GM18861 (cell line): ENCODE results near the gene AGFG2.
"Not testable (repeated sequence)": the region's sequence is repeated elsewhere in the genome, so short reads cannot be mapped to it uniquely, and the experiment has no call there.

Experiments used
- ATAC-seq: cut with Tn5 transposase; IDR thresholded peaks from one replicate; pipeline ENCODE4 v1.9.1; 2021; ENCODE audit not compliant: unreplicated experiment

The AGFG2 gene, protein sequence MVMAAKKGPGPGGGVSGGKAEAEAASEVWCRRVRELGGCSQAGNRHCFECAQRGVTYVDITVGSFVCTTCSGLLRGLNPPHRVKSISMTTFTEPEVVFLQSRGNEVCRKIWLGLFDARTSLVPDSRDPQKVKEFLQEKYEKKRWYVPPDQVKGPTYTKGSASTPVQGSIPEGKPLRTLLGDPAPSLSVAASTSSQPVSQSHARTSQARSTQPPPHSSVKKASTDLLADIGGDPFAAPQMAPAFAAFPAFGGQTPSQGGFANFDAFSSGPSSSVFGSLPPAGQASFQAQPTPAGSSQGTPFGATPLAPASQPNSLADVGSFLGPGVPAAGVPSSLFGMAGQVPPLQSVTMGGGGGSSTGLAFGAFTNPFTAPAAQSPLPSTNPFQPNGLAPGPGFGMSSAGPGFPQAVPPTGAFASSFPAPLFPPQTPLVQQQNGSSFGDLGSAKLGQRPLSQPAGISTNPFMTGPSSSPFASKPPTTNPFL

GRCh38 chr7:100538654-100539435, at the start of gene AGFG2:
Gene AGFG2 (plus strand): TSS chr7:100539203. CDS start chr7:100539347, 144 bp downstream.
- ATAC-seq, result peak; percentile 85

GRCh38 chr7:100489824-100490223, 49.2 kb upstream of the AGFG2 start:
- no peak for ATAC-seq

GRCh38 chr7:100490483-100491191, 48.4 kb upstream of the AGFG2 start:
- ATAC-seq, result no peak

- ATAC-seq, result no peak
These were observed 47.8 kb upstream of the AGFG2 start for GRCh38 chr7:100491192-100491578.

- no peak for ATAC-seq
These were observed 46.1 kb upstream of the AGFG2 start for GRCh38 chr7:100492738-100493475.

DNA sequence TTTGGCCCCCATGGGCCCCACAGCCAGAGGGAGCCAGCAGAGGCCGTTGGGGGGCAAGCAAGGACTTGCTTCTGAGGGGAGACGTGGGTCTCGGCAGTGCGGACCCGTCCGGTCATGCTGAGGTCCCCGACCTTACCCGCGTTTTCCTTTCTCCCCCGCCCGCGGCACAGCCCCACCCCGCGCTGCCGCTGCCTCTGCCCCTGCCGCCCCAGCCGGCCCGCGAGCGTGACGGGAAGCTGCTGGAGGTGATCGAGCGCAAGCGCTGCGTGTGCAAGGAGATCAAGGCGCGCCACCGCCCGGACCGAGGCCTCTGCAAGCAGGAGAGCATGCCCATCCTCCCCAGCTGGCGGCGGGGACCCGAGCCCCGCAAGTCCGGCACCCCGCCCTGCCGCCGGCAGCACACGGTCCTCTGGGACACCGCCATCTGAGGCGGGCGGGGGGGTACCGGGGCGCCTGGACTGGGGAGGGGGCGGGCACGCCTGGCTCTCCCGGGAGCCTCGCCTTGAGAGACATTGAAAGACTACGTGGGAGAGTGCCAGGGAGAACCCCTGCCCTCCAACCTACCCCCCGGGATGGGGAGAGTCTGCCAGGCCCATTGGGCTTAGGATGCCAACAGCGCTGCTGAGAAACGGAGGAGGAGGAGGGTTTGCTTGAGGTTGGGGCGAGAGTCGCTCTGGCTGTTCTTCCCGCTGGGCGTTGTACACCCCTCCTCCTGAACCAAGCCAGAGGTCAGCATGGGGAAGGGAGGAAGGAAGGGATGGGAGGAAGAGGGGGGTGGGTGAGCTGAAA, 45.3 kb upstream of the AGFG2 start:
- no peak for ATAC-seq

GRCh38 chr7:100496509-100496908, 42.5 kb upstream of the AGFG2 start:
- no peak for ATAC-seq

GRCh38 chr7:100500743-100501142, 38.3 kb upstream of the AGFG2 start:
- ATAC-seq, result not testable (repeated sequence)

GRCh38 chr7:100504031-100504430, 35.0 kb upstream of the AGFG2 start:
- ATAC-seq, result not testable (repeated sequence)

GRCh38 chr7:100504887-100505611, 34.0 kb upstream of the AGFG2 start:
- ATAC-seq, result no peak

DNA sequence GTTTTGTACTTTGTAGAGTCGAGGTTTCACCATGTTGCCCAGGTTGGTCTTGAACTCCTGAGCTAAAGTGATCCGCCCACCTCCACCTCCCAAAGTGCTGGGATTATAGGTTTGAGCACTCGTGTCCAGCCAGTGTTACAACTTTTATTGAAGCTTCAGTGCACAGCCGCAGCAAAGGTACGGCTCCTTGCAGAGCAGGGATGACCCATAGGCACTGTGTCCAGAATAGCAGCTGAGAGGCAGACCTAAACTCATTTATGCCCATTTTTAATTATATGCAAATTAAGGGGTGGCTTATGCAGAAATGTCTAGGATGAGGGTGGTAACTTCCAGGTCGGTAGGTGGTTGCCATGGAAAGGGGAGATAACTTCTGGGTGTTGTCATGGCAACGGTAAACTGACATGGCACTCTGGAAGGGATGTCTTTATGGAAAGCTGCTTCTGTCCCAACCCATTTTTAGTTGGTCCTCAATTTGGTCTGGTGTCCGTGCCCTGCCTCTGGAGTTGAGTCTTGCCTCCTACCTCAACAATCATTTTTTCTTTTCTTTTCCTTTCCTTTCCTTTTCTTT, 32.6 kb upstream of the AGFG2 start:
- ATAC-seq, result no peak

- ATAC-seq, result no peak
These were observed 29.8 kb upstream of the AGFG2 start for GRCh38 chr7:100509231-100509630.

- no peak for ATAC-seq
These were observed 28.4 kb upstream of the AGFG2 start for GRCh38 chr7:100510437-100511239.

GRCh38 chr7:100513212-100513810, 25.7 kb upstream of the AGFG2 start:
- no peak for ATAC-seq

GRCh38 chr7:100515072-100515532, 23.9 kb upstream of the AGFG2 start:
- ATAC-seq, result no peak

DNA sequence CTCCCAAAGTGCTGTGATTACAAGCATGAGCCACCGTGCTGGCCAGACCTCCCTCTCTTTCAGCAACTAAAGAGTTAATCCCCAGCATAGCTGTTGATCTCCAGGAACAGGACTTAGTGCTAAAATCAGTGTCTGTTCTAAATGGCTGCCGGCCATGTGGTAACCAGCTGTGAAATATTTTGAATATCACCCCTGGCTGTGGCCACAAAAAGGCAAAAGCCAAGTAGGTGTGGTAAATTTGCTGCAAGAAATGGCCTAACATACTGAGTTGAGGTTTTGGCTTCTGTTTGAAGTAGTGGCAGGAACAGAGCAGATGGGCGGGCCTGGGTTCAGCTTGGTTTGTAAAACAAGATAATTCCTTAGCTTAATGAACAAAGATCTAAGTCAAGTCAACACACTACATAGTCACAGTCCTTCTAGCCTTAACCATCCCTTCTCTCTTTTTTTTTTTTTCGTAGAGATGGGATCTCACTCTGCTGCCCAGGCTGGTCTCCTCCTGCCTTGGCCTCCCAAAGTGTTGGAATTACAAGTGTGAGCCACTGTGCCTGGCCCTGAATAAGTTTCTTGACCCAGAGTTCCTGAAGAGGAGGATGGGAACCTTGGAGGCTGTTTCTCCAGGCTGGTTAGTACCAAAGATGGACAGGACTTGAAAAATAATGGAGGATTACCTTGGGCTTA, 22.7 kb upstream of the AGFG2 start:
- ATAC-seq, result peak; percentile 43

DNA sequence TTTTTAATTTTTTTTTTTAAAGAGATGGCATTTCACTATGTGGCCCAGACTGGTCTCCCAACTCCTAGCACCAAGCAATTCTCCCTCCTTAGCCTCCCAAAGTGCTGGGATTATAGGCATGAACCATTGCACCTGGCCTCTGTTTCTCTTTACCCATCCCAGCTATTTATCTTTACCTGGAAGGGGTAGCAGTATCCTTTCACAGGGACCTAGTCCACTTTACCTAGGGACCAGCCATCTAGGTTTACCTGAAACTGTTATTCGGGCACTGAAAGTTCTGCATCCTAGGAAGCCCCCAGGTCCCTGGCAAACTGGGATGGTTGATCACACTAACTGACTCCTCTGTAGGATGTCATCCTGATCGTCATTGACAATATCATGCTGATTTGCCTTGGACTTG, 21.7 kb upstream of the AGFG2 start:
- no peak for ATAC-seq
